ENCODE measurements around the gene DNAH7. TPM values are rescaled to one million over a fixed set of nuclear protein-coding genes. Genes with fewer than 3 reads are reported as not detected.
A peak's percentile ranks its signal among the peaks of the same experiment; 100 is the strongest.

DNAH7 gene
- total and polyA plus RNA-seq, 10 of the 15 experiments (the other 5 are each of a cell fraction or from before 2014, with no cell fraction given): 0.05 to 0.61 (median 0.16) TPM

GRCh38 chr2:196086517-196087368 is 18.1 kb upstream of the DNAH7 start:
- BruUV-seq (replicated peaks): no TSS peak
- POLR2A ChIA-PET: interaction anchor here (0.8 to 0.9 kb wide), 2 partner anchors 10 to 165 kb away, joined by 3 read pairs; no protein-coding TSS in a partner anchor
- Histone ChIP-seq H3K36me3 (ENCODE audit: control insufficient read depth in 2 of 2, insufficient read depth in 2 of 2, low read length in 1 of 2) (no peaks in the 10 kb centered on the region), H3K4me3 (no peak overlapping the region), H3K27me3 (replicated peaks in 1 of 2; ENCODE audit: control insufficient read depth in 2 of 2, insufficient read depth in 2 of 2, low read length in 1 of 2) (no peaks in the 10 kb centered on the region), H3K27ac (ENCODE audit: control insufficient read depth, insufficient read depth) (peak overlapping the region; percentile 25; the same call in 1 of the 2 replicates), H3K9me3 (replicated peaks; ENCODE audit: control insufficient read depth, insufficient read depth, low read length) (peaks cover 13% of the 10 kb centered on the region; the same call in 2 of the 3 replicates), H4K20me1 (ENCODE audit: control insufficient read depth, insufficient read depth) (no peaks in the 10 kb centered on the region), H3K79me2 (ENCODE audit: control insufficient read depth, insufficient read depth, low read length) (no peaks in the 10 kb centered on the region), H3K4me2 (ENCODE audit: control insufficient read depth, insufficient read depth) (peak overlapping the region; percentile 60), H3K9ac (ENCODE audit: control insufficient read depth, insufficient read depth, low read length) (no peak overlapping the region), H2AFZ (ENCODE audit: control insufficient read depth, low read depth, low read length) (peak overlapping the region; percentile 69), H3K4me1 (ENCODE audit: control insufficient read depth, insufficient read depth, low read length) (peaks cover 4% of the 10 kb centered on the region; the same call in 1 of the 2 replicates)
- ATAC-seq: peak; percentile 37; the same call in 2 of the 3 replicates
- CTCF ChIA-PET: interaction anchor here (0.7 to 2.5 kb wide), 9 partner anchors 9 to 367 kb away, joined by 3 to 25 read pairs (median 5); no protein-coding TSS in a partner anchor
- intact Hi-C loops (cut with micrococcal nuclease; ENCODE audit: unreplicated experiment): no loop called here
- TF ChIP-seq JUNB (IDR thresholded peaks at IDR 0.05): peak; percentile 20; the same call in 1 of the 2 replicates
- no peak for TF ChIP-seq ETV6 (conservative IDR thresholded peaks at IDR 0.05 in 1 of 2, IDR thresholded peaks at IDR 0.05 in 1 of 2; ENCODE audit: borderline replicate concordance in 1 of 2, low read depth in 1 of 2)
- no peak for FAIRE-seq
- WGBS (ENCODE audit: insufficient coverage, insufficient replicate concordance, low lambda C conversion rate, missing lambda C conversion rate): 27% methylated on average over 7 of the region's 7 CpGs
- SMC1A ChIA-PET (ENCODE audit: uncharacterized antibody, unreplicated experiment): interaction anchor here (0.7 to 3.2 kb wide), 17 partner anchors 9 to 367 kb away, joined by 3 to 22 read pairs (median 4); partner anchors contain the start of gene DNAH7
- in situ Hi-C loops (cut with MboI): no loop called here
- DNase-seq (ENCODE audit: low read depth, low spot score): no peak
- RAD21 ChIA-PET (ENCODE audit: unreplicated experiment): interaction anchor here (0.8 to 2.5 kb wide), 9 partner anchors 8 to 211 kb away, joined by 3 to 13 read pairs (median 4); partner anchors contain the start of gene DNAH7

DNA sequence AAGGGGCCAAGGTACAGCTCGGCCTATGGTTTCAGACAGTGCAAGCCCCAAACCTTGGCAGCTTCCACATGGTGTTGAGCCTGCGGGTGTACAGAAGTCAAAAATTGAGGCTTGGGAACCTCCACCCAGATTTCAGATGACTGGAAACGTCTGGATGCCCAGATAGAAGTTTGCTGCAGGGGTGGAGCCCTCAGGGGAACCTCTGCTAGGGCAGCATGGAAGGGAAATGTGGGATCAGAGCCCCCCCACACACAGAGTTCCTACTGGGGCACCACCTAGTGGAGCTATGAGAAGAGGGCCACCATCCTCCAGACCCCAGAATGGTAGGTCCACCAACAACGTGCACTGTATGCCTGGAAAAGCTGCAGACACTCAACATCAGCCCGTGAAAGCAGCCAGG is 15.0 kb upstream of the DNAH7 start:
- DNase-seq (ENCODE audit: low read depth, low spot score): no peak
- H3K4me2 ChIP-seq (ENCODE audit: control insufficient read depth, insufficient read depth): no peak overlapping the region
- TF ChIP-seq CREB1 (IDR thresholded peaks at IDR 0.05; ENCODE audit: low read depth) (no peak), CBX5 (IDR thresholded peaks at IDR 0.05; ENCODE audit: low read depth) (peak; percentile 78; the same call in 1 of the 2 replicates)
- ChIA-PET POLR2A (no interaction called here), RAD21 (ENCODE audit: unreplicated experiment) (no interaction called here), CTCF (no interaction called here), SMC1A (ENCODE audit: uncharacterized antibody, unreplicated experiment) (interaction anchor here (0.8 kb wide), 1 partner anchor 17 kb away, joined by 4 read pairs; no protein-coding TSS in a partner anchor)
- 68% methylated on average over 5 of the region's 5 CpGs for WGBS (ENCODE audit: insufficient coverage, insufficient replicate concordance, low lambda C conversion rate, missing lambda C conversion rate)
- FAIRE-seq: no peak
- no peak for ATAC-seq
- no TSS peak for BruUV-seq (replicated peaks)
- no peak overlapping the region for H3K27ac ChIP-seq (ENCODE audit: control insufficient read depth, insufficient read depth)
- no peak overlapping the region for H3K4me3 ChIP-seq
- in situ Hi-C loops (cut with MboI): loop anchor here (5.0 kb wide), 2 partner anchors 199 to 369 kb away; no protein-coding TSS in a partner anchor
- no peaks in the 10 kb centered on the region for H4K20me1 ChIP-seq (ENCODE audit: control insufficient read depth, insufficient read depth)
- H3K9me3 ChIP-seq (replicated peaks; ENCODE audit: control insufficient read depth, insufficient read depth, low read length): peaks cover 13% of the 10 kb centered on the region; the same call in 2 of the 3 replicates
- peaks cover 4% of the 10 kb centered on the region for H3K4me1 ChIP-seq (ENCODE audit: control insufficient read depth, insufficient read depth, low read length)
- intact Hi-C loops (cut with micrococcal nuclease; ENCODE audit: unreplicated experiment): no loop called here
- no peaks in the 10 kb centered on the region for H3K36me3 ChIP-seq (ENCODE audit: control insufficient read depth in 2 of 2, insufficient read depth in 2 of 2, low read length in 1 of 2)
- H3K27me3 ChIP-seq (replicated peaks in 1 of 2; ENCODE audit: control insufficient read depth in 2 of 2, insufficient read depth in 2 of 2, low read length in 1 of 2): no peaks in the 10 kb centered on the region
- no peaks in the 10 kb centered on the region for H3K79me2 ChIP-seq (ENCODE audit: control insufficient read depth, insufficient read depth, low read length)
- no peak overlapping the region for H2AFZ ChIP-seq (ENCODE audit: control insufficient read depth, low read depth, low read length)
- H3K9ac ChIP-seq (ENCODE audit: control insufficient read depth, insufficient read depth, low read length): no peak overlapping the region
